Psoas muscle (tissue), 8 donors: ENCODE measurements around the gene ADRA2B. TPM values are rescaled to one million over a fixed set of nuclear protein-coding genes. Genes with fewer than 3 reads are reported as not detected.
A peak's percentile ranks its signal among the peaks of the same experiment; 100 is the strongest.
"Not testable (repeated sequence)": the region's sequence is repeated elsewhere in the genome, so short reads cannot be mapped to it uniquely, and the experiment has no call there.

Experiments used
- ATAC-seq, 4 donors: fragments of 200-7000 bp; cut with Tn5 transposase; one replicate each; pipeline ENCODE4 v1.9.1; 2020; ENCODE audit warnings: moderate library complexity in 3 of 4, mild to moderate bottlenecking in 2 of 4
- DNase-seq, 2 donors: peaks; one replicate each; pipeline ENCODE4 v3.0.0-alpha.2; 2020
- H3K27ac ChIP-seq: fragments of 200-600 bp; one replicate; pipeline ENCODE4 v1.8.0; 2022
- H3K27me3 ChIP-seq, 3 donors: fragments of 200-600 bp in 1 of 3; one replicate each; pipeline versions ENCODE4 v1.6.1 to v1.8.0; 2013 to 2022; ENCODE audit warnings: low read length in 2 of 3, mild to moderate bottlenecking in 2 of 3, moderate library complexity in 1 of 3; ENCODE audit not compliant: insufficient read depth in 3 of 3
- H3K36me3 ChIP-seq, 2 donors: fragments of 200-600 bp in 1 of 2; one replicate each; pipeline versions ENCODE4 v1.6.1 to v1.8.0; 2013 to 2022; ENCODE audit warnings: low read depth in 1 of 2, mild to moderate bottlenecking in 1 of 2, moderate library complexity in 1 of 2; ENCODE audit not compliant: insufficient read depth in 1 of 2
- H3K4me1 ChIP-seq: fragments of 200-600 bp; one replicate; pipeline ENCODE4 v1.8.0; 2022
- H3K4me3 ChIP-seq: fragments of 200-600 bp; one replicate; pipeline ENCODE4 v1.8.0; 2022; ENCODE audit warnings: mild to moderate bottlenecking
- H3K9me3 ChIP-seq: fragments of 200-600 bp; one replicate; pipeline ENCODE4 v1.8.0; 2022
- CTCF ChIP-seq: fragments of 200-600 bp; IDR thresholded peaks from one replicate; pipeline ENCODE4 v1.8.0; 2022; ENCODE audit warnings: antibody characterized with exemption
- WGBS, 3 donors: extraction: QIAGEN DNeasy Blood & Tissue Kit; methylation state at CpG; one replicate each; pipeline versions ENCODE4 v1.1.6 to v1.1.7; 2013; 5-methylcytosine and 5-hydroxymethylcytosine counted together
- intact Hi-C, 2 donors: fragments of 100-400 bp; cut with DNase I; formaldehyde crosslinking; loops; one replicate each; pipeline versions ENCODE4 v1.11.0 to v1.14.2; 2022
- polyA plus RNA-seq, 3 donors: library from polyadenylated mRNA; stranded (reverse); fragments of 200-250 nt; gene quantifications; one replicate each; pipeline ENCODE4 v1.2.3, GENCODE V29; 2013
- total RNA-seq, 4 donors: library from RNA; stranded (reverse); fragmentation: NEBNext Ultra II Directional in 2 of 4; extraction: Animal tissue kit (Norgen Biotek cat#: 25700) in 2 of 4; gene quantifications; one replicate each; pipeline versions ENCODE4 v1.2.1 to v1.2.4, GENCODE V29; 2021 to 2023
- donor health status: healthy with polysubstance abuse.
- donor health status: DM: no; HTN: no; CAD: no; lungs with moderate emphysema.
- donor health status: Bipolar disorder and iron deficiency.
- donor health status: healthy.
- donor health status: DM: yes; HTN: yes; CAD: no.
- donor health status: DM: no; HTN: no; CAD: no.
- donor health status: DM: no; HTN: no; CAD: no.
- donor health status: DM: yes; HTN: yes; CAD: no.

Gene ADRA2B
- total and polyA plus RNA-seq, 7 donors, result 1.6 to 5.3 (median 2.1) TPM

- no peak for DNase-seq
- TF ChIP-seq CTCF, result no peak
- Histone ChIP-seq H3K27me3 (no peaks in the 10 kb centered on the region), H3K27ac (no peak overlapping the region), H3K36me3 (no peaks in the 10 kb centered on the region), H3K9me3 (no peaks in the 10 kb centered on the region), H3K4me3 (no peak overlapping the region), H3K4me1 (no peaks in the 10 kb centered on the region)
- no peak for ATAC-seq
- intact Hi-C loops, result no loop called here
- 61 to 62% (median 61%) methylated on average over 5 of the region's 5 CpGs for WGBS, 3 donors
Measured at GRCh38 chr2:96161898-96162297, 45.5 kb upstream of the ADRA2B start.

- DNase-seq, H3K9me3 ChIP-seq, H3K27me3 ChIP-seq, H3K4me1 ChIP-seq, ATAC-seq, intact Hi-C loops, H3K4me3 ChIP-seq, H3K27ac ChIP-seq, H3K36me3 ChIP-seq: not testable (repeated sequence)
- WGBS, 3 donors, result 94 to 100% (median 98%) methylated on average over 5 of the region's 5 CpGs
Measured at GRCh38 chr2:96160366-96160765, 44.0 kb upstream of the ADRA2B start.

- DNase-seq, result no peak
- H3K9me3 ChIP-seq, result no peaks in the 10 kb centered on the region
- no peak overlapping the region for H3K27ac ChIP-seq
- ATAC-seq, result no peak
- H3K36me3 ChIP-seq, result no peaks in the 10 kb centered on the region
- intact Hi-C loops, result no loop called here
- TF ChIP-seq CTCF, result no peak
- H3K27me3 ChIP-seq, result no peaks in the 10 kb centered on the region
- no peaks in the 10 kb centered on the region for H3K4me1 ChIP-seq
- H3K4me3 ChIP-seq, result no peak overlapping the region
- WGBS, 3 donors, result 78 to 84% (median 83%) methylated on average over 17 of the region's 17 CpGs
Measured at GRCh38 chr2:96159084-96159830, 42.9 kb upstream of the ADRA2B start.

DNA sequence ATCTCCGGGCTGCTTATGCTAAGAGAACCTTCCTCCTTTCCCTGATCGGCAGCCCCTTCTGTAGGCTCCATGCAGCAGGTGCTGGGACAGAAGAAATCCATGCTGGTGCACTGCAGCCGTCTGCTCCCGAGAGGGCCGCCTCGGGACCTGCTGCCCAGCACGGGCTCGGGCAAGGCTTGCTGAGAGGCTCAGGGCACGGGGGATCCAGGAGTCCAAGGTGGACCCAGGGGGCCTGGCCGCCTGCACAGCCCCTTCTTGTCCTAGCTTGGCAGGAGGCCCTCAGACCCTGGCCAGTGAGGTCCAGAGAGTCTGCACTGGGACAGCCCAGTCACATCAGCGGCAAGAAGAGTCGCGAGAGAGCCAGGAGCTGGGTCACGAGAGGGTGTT, 42.2 kb upstream of the ADRA2B start:
- no peak for ATAC-seq
- Histone ChIP-seq H3K36me3 (no peaks in the 10 kb centered on the region), H3K4me1 (no peaks in the 10 kb centered on the region), H3K27ac (no peak overlapping the region), H3K27me3 (no peaks in the 10 kb centered on the region), H3K9me3 (no peaks in the 10 kb centered on the region), H3K4me3 (no peak overlapping the region)
- 66 to 81% (median 67%) methylated on average over 13 to 14 of the region's 14 CpGs for WGBS, 3 donors
- no peak for DNase-seq
- intact Hi-C loops, result no loop called here
- TF ChIP-seq CTCF, result no peak

DNA sequence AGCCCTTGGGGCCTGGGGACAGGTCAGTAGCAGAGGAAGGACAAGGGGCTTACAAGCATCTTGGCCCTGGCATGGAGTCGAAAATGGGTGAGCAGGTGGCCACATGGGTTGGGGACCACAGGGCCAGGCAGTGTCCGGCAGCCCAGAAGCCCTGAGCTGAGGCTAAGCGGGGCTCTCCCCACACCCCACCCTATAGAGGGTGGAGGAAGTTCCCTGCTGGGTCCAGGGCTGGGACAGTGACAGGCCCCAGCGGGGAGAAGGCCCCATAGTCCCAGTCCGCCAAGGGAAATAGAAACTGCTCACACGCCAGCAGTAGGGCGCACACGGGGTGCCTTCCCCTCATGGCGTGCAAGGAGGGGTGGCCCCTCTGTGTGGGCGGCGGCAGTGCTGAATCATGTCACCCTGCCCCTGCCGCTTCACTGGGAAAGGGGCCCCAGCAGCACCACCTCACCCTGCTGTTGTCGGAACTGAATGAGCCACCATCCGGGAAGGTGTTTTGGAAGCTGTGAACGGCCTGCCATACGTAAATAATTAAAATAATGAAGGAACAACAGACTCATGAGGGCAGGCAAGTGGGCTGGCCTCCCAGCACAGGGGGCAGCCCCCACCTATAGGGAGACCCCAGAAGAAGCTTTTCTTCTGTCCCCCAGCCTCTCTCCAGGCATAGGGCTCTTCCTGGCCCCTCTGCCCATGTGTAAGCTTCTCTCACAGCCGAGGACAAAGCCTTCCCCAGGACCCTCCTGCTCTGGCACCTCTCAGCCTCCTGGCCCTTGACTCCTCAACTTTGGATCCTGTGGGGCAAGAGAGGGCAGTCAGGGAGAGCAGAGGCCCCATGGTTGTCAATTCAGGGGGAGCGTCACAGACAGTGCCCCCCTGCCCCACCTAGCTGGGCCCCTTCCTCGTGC, 41.5 kb upstream of the ADRA2B start:
- peak in 1 of 2 donors; percentile 42 for DNase-seq
- Histone ChIP-seq H3K4me1 (no peaks in the 10 kb centered on the region), H3K36me3 (no peaks in the 10 kb centered on the region), H3K27ac (no peak overlapping the region), H3K4me3 (no peak overlapping the region), H3K9me3 (no peaks in the 10 kb centered on the region), H3K27me3 (no peaks in the 10 kb centered on the region)
- no peak for ATAC-seq
- TF ChIP-seq CTCF, result no peak
- WGBS, 3 donors, result 72 to 84% (median 82%) methylated on average over 19 of the region's 19 CpGs
- intact Hi-C loops, result no loop called here
